ENCODE data around the gene SLC35F1.

DNA sequence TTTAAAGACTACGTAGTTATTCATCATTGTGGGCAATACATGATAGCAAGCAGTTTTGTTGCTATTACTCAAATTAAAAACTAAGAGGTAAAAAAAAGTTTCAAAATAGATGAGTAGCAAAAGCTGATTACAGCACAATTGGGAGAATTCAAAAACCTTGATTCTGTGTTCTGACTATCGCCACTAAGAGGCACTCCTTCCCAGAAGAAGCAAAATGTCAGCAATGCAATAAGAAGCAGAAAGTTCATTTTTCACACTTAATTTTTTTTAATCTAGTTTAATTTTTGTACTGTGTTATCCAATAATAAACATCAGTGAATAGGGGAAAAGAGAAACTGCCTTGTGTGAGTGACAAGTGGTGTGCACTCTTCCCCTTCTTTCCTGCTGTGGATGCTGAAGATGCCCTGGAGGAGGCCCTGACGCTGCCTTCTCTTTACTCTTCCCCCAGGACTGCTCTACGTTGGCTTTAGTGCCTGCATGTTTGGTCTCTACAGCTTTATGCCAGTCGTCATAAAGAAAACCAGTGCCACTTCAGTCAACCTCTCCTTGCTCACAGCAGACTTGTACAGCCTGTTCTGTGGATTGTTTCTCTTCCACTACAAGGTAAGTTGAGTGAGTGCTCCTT lies 377.8 kb downstream of the SLC35F1 start:
- TF ChIP-seq, protein P1, sequence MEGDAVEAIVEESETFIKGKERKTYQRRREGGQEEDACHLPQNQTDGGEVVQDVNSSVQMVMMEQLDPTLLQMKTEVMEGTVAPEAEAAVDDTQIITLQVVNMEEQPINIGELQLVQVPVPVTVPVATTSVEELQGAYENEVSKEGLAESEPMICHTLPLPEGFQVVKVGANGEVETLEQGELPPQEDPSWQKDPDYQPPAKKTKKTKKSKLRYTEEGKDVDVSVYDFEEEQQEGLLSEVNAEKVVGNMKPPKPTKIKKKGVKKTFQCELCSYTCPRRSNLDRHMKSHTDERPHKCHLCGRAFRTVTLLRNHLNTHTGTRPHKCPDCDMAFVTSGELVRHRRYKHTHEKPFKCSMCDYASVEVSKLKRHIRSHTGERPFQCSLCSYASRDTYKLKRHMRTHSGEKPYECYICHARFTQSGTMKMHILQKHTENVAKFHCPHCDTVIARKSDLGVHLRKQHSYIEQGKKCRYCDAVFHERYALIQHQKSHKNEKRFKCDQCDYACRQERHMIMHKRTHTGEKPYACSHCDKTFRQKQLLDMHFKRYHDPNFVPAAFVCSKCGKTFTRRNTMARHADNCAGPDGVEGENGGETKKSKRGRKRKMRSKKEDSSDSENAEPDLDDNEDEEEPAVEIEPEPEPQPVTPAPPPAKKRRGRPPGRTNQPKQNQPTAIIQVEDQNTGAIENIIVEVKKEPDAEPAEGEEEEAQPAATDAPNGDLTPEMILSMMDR (IDR thresholded peaks at IDR 0.05) = peak in 2 of 3 experiments; percentile 51 to 67
- TF ChIP-seq POLR2A (IDR thresholded peaks at IDR 0.05) = no peak

Measured in testis (tissue), 2 donors.